ENCODE measurements around the gene SCD. TPM values are rescaled to one million over a fixed set of nuclear protein-coding genes. Genes with fewer than 3 reads are reported as not detected.

SCD gene
- total and polyA plus RNA-seq, 9 of the 15 experiments (the other 6 are each of a cell fraction or from before 2014, with no cell fraction given): 114 to 486 (median 188) TPM

DNA sequence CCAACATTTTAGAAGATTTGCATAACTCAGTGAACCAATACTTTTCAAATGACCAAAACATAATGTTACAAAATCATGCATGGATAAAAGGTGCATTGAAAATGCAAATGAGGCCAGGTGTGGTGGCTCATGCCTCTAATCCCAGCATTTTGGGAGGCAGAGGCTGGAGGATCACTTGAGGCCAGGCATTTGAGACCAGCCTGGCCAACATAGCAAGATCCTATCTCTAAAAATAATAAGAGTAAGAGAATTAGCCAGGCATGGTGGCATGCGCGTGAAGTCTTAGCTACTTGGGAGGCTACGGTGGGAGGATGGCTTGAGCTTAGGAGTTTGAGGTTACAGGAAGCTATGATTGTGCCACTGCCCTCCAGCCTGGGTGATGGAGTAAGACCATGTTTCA, 33.4 kb downstream of the SCD start (continued):
- TF ChIP-seq, protein P1, sequence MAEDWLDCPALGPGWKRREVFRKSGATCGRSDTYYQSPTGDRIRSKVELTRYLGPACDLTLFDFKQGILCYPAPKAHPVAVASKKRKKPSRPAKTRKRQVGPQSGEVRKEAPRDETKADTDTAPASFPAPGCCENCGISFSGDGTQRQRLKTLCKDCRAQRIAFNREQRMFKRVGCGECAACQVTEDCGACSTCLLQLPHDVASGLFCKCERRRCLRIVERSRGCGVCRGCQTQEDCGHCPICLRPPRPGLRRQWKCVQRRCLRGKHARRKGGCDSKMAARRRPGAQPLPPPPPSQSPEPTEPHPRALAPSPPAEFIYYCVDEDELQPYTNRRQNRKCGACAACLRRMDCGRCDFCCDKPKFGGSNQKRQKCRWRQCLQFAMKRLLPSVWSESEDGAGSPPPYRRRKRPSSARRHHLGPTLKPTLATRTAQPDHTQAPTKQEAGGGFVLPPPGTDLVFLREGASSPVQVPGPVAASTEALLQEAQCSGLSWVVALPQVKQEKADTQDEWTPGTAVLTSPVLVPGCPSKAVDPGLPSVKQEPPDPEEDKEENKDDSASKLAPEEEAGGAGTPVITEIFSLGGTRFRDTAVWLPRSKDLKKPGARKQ (CRISPR knock-in tag; IDR thresholded peaks at IDR 0.05): no peak
- no peak for TF ChIP-seq KDM2B (CRISPR knock-in tag; IDR thresholded peaks at IDR 0.05)

DNA sequence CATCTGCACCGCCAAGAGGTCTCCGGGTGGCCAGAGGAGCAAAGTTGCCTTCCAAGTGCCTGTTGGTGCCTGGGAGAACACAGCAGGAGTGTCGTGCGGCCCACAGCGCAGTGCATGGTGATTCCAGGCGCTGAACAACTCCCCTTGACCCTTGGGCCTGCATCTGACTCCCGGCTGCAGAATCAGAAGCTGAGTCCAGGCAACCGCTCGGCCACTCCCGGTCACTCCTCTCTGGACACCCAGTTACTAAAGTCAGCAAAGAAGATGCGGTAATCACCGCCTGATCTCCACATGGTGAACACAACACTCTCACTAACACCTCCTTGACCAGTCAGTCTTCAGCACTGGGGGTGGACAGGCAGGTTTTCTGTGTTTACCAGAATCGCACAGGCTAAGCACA, 35.5 kb downstream of the SCD start:
- no peaks in the 10 kb centered on the region for H3K27me3 ChIP-seq (ENCODE audit: control insufficient read depth in 2 of 2, insufficient read depth in 2 of 2, low read length in 2 of 2)
- 81% methylated on average over 8 of the region's 13 CpGs for WGBS (ENCODE audit: insufficient coverage, low coverage, missing lambda C conversion rate)
- BruUV-seq (replicated peaks): no TSS peak
- peaks cover under 1 to 3% of the 10 kb centered on the region in 2 experiments; a peak in 2 of 5 replicates for H3K4me1 ChIP-seq (replicated peaks in 1 of 2; ENCODE audit: control insufficient read depth in 2 of 2, insufficient read depth in 2 of 2, low read length in 2 of 2)
- no peak overlapping the region for H3K4me3 ChIP-seq
- POLR2A ChIA-PET: no interaction called here
- ATAC-seq (no peak), FAIRE-seq (no peak), DNase-seq (ENCODE audit: extremely low read depth in 1 of 4, low spot score in 3 of 4) (no peak)
- no peak overlapping the region for H2AFZ ChIP-seq (ENCODE audit: low read depth, low read length)
- peak overlapping the region in 1 of 2 experiments; percentile 35; a peak in 1 of 4 replicates for H3K9ac ChIP-seq (ENCODE audit: insufficient read depth in 1 of 2, low read depth in 2 of 2, low read length in 2 of 2)
- 0 out of 3 replicates have a peak, but pooled peaks cover 2% of the 10 kb centered on the region for H3K79me2 ChIP-seq (ENCODE audit: control insufficient read depth, insufficient read depth, low read length)
- peaks cover 6% of the 10 kb centered on the region; the same call in 2 of the 3 replicates for H3K36me3 ChIP-seq (ENCODE audit: control insufficient read depth, insufficient read depth, low read length)
- no peak overlapping the region for H3K4me2 ChIP-seq (ENCODE audit: insufficient read depth, low read length)
- no peaks in the 10 kb centered on the region for H3K9me1 ChIP-seq (ENCODE audit: control insufficient read depth, insufficient read depth, low read length)
- no peak overlapping the region for H3K27ac ChIP-seq (ENCODE audit: extremely low read depth, low read depth, low read length)
- in situ Hi-C loops (cut with MboI) (no loop called here), intact Hi-C loops (cut with micrococcal nuclease) (no loop called here)
- H3K9me3 ChIP-seq (replicated peaks; ENCODE audit: control insufficient read depth, insufficient read depth, low read depth, low read length): no peaks in the 10 kb centered on the region
- CTCF ChIA-PET (ENCODE audit: low intra/inter-chr PET ratio): interaction anchor here (0.6 kb wide), 1 partner anchor 90 kb away, joined by 4 read pairs; no protein-coding TSS in a partner anchor
- H4K20me1 ChIP-seq (replicated peaks; ENCODE audit: control insufficient read depth, insufficient read depth, low read length): no peaks in the 10 kb centered on the region
- no peak for TF ChIP-seq HNRNPL (IDR thresholded peaks at IDR 0.05; ENCODE audit: low read depth, low read length)
- TF ChIP-seq, protein P2, sequence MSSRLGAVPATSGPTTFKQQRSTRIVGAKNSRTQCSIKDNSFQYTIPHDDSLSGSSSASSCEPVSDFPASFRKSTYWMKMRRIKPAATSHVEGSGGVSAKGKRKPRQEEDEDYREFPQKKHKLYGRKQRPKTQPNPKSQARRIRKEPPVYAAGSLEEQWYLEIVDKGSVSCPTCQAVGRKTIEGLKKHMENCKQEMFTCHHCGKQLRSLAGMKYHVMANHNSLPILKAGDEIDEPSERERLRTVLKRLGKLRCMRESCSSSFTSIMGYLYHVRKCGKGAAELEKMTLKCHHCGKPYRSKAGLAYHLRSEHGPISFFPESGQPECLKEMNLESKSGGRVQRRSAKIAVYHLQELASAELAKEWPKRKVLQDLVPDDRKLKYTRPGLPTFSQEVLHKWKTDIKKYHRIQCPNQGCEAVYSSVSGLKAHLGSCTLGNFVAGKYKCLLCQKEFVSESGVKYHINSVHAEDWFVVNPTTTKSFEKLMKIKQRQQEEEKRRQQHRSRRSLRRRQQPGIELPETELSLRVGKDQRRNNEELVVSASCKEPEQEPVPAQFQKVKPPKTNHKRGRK (tag; IDR thresholded peaks at IDR 0.05): no peak
- TF ChIP-seq, protein P3, sequence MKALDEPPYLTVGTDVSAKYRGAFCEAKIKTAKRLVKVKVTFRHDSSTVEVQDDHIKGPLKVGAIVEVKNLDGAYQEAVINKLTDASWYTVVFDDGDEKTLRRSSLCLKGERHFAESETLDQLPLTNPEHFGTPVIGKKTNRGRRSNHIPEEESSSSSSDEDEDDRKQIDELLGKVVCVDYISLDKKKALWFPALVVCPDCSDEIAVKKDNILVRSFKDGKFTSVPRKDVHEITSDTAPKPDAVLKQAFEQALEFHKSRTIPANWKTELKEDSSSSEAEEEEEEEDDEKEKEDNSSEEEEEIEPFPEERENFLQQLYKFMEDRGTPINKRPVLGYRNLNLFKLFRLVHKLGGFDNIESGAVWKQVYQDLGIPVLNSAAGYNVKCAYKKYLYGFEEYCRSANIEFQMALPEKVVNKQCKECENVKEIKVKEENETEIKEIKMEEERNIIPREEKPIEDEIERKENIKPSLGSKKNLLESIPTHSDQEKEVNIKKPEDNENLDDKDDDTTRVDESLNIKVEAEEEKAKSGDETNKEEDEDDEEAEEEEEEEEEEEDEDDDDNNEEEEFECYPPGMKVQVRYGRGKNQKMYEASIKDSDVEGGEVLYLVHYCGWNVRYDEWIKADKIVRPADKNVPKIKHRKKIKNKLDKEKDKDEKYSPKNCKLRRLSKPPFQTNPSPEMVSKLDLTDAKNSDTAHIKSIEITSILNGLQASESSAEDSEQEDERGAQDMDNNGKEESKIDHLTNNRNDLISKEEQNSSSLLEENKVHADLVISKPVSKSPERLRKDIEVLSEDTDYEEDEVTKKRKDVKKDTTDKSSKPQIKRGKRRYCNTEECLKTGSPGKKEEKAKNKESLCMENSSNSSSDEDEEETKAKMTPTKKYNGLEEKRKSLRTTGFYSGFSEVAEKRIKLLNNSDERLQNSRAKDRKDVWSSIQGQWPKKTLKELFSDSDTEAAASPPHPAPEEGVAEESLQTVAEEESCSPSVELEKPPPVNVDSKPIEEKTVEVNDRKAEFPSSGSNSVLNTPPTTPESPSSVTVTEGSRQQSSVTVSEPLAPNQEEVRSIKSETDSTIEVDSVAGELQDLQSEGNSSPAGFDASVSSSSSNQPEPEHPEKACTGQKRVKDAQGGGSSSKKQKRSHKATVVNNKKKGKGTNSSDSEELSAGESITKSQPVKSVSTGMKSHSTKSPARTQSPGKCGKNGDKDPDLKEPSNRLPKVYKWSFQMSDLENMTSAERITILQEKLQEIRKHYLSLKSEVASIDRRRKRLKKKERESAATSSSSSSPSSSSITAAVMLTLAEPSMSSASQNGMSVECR (CRISPR knock-in tag; IDR thresholded peaks at IDR 0.05): no peak
- TF ChIP-seq TBL1XR1 (IDR thresholded peaks at IDR 0.05; ENCODE audit: low read length in 2 of 2): no peak
- TF ChIP-seq KDM2B (CRISPR knock-in tag; IDR thresholded peaks at IDR 0.05): no peak
- no peak for TF ChIP-seq CHCHD3 (CRISPR knock-in tag; IDR thresholded peaks at IDR 0.05)
- no peak for TF ChIP-seq HCFC1 (IDR thresholded peaks at IDR 0.05; ENCODE audit: low read depth, low read length)
- TF ChIP-seq, protein P4, sequence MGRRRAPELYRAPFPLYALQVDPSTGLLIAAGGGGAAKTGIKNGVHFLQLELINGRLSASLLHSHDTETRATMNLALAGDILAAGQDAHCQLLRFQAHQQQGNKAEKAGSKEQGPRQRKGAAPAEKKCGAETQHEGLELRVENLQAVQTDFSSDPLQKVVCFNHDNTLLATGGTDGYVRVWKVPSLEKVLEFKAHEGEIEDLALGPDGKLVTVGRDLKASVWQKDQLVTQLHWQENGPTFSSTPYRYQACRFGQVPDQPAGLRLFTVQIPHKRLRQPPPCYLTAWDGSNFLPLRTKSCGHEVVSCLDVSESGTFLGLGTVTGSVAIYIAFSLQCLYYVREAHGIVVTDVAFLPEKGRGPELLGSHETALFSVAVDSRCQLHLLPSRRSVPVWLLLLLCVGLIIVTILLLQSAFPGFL (CRISPR knock-in tag; IDR thresholded peaks at IDR 0.05): no peak
- TF ChIP-seq, protein P5, sequence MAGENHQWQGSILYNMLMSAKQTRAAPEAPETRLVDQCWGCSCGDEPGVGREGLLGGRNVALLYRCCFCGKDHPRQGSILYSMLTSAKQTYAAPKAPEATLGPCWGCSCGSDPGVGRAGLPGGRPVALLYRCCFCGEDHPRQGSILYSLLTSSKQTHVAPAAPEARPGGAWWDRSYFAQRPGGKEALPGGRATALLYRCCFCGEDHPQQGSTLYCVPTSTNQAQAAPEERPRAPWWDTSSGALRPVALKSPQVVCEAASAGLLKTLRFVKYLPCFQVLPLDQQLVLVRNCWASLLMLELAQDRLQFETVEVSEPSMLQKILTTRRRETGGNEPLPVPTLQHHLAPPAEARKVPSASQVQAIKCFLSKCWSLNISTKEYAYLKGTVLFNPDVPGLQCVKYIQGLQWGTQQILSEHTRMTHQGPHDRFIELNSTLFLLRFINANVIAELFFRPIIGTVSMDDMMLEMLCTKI (IDR thresholded peaks at IDR 0.05; ENCODE audit: partially characterized antibody): no peak
